ENCODE measurements around the gene ABCB1.
A peak's percentile ranks its signal among the peaks of the same experiment; 100 is the strongest.

The ABCB1 gene

DNA sequence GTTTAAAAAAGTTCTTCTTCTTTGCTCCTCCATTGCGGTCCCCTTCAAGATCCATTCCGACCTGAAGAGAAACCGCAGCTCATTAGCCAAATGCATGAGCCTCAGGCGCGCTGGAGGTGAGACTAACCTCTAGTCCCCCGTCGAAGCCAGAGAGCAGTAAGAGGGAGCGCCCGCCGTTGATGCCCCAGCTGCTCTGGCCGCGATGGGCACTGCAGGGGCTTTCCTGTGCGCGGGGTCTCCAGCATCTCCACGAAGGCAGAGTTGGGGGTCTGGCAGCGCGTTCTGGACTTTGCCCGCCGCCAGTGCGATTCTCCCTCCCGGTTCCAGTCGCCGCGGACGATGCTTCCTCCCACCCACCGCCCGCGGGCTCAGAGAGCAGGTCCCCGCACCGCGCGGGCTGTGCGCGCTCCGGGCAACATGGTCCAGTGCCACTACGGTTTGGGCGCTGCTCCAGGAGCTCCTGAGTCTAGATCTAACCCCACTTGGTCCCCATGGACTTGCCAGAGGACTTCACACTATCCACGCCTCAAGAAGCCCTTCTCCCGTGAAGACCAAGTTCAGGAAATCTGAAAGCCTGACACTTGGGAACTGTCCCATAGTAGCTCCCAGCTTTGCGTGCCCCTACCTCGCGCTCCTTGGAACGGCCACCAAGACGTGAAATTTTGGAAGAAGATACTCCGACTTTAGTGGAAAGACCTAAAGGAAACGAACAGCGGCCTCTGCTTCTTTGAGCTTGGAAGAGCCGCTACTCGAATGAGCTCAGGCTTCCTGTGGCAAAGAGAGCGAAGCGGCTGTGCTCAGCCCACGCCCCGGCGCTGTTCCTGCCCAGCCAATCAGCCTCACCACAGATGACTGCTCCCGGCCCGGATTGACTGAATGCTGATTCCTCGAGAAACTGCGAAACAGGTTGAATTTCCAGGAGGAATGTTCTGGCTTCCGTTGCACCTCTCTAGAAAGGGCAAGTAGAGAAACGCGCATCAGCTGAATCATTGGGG lies at the start of gene ABCB1:
ABCB1 (minus strand) TSS at position 755 of the 995 bp plus-strand sequence; CDS start at position 55, 700 bp downstream.
- DNase-seq = no peak

DNA sequence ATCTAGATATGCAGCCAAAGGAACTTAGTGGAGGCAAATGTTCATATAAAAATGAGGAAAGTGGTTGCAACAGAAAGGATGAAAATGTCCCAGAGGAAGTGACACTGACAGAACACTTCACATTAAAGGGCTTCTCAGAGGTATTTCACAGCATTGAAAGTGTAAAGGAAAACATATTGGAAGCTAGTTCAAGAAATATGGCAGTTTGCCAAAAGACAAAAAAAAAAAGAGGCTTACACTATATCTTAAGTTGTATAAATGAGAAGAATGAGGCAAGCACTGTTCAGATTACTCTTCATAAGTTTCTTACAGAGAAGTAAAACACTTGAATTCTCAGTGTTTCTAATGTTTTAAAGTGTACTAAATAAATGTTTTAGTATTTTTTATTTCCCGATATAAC lies 47.6 kb upstream of the ABCB1 start:
- no peak for DNase-seq

DNA sequence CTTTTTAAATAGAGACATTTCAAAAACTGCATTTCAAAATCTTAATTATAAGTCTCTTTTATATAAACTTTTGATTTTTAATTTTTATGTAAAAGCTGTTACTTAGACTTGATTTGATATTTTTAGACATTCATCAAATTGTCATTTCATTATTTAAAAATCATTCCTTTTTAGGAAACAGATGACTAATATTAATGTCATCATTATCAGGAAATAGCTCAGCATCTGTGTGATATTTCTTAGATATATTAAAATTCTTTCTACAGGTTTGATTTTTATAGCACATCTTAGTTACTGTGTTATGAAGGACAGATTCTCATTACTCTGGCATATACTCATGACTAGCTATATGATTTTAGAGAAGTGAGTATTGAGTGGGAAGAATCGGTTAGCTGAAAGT lies 44.8 kb upstream of the ABCB1 start:
- no peak for DNase-seq

DNA sequence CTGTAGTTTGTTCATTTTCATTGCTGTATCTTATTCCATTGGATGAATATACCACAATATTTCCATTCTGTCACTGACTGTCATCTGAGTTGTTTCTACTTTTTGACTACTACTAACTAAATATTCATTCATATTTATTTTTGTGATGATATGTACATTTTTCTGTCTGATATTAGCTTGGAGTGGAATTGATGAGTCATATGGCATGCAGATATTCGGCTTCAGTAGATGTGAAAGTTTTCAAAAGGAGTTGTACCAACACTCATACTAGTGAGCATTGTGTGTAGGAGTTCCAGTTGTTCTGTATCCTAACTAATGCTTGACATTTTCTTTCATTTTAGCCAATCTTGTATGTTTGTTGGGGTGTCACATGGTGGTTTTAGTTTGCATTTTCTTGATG lies 35.2 kb upstream of the ABCB1 start:
- no peak for DNase-seq

DNA sequence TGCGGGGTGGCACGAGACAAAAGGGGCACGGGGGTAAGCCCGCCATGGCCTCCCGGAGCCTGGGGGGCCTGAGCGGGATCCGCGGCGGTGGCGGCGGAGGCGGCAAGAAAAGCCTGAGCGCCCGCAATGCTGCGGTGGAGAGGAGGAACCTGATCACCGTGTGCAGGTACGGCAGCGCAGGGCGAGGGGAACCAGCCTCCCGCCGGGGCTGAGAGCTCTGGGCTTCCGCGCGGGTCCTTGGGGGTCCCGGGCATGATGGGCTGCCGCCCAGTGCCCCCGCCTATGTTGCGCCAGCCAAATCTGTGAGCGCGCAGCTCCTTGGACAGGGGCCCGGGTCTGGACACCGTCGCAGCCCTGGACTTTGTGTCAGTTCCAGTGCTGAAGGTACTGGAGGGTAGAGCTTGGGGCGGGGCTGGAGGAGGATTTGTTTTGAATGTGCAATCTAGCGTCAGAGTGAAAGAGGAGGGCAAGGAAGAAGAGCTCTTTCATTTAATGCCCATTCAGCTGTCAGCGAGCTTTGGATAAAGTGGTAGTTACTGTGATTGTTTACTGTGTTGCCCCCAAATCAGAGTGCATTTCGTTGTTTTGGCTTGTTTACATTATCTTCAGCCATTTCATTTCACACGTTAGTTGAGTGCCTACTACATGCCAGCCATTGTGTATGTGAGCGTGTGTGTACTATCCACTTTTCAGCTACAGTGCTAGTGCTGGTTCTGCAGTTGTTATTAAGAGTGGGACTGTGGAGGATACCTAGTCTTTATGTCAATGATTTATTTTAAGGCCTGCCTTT lies 28.3 kb upstream of the ABCB1 start:
- DNase-seq = peak; percentile 61 to 87

DNA sequence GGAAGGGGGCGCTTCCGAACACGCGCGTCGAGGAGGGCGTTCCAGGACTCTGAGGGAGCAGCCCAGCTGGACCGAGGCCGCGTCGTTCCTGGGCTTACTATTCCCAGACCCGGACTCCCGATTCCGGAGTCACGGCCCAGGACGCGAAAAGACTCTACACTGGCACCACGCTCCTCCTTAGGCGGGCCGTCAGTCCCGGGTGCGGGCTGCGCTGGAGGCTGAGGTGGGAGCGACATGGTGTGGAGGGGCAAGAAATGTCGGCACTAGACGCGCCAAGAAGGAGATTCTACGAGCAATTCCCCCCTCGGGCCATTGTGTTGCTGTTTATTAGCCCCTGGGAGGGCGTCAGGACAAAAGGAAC lies 26.9 kb upstream of the ABCB1 start:
- DNase-seq = peak in 1 of 2 experiments; percentile 80

DNA sequence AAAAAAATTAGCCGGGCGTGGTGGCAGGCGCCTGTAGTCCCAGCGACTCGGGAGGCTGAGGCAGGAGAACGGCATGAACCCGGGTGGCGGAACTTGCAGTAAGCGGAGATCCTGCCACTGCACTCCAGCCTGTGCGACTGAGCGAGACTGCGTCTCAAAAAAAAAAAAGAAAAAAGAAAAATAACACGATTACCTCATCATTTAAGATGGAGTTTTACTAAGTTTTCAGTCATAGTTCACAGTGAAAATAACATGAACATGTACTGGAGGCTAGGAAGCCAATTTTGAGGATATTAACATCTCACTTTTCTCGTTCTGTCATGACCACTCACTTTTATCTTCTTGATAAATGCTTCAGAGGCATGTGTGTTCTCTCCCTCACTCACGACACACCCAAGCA lies 24.4 kb upstream of the ABCB1 start:
- DNase-seq = no peak

DNA sequence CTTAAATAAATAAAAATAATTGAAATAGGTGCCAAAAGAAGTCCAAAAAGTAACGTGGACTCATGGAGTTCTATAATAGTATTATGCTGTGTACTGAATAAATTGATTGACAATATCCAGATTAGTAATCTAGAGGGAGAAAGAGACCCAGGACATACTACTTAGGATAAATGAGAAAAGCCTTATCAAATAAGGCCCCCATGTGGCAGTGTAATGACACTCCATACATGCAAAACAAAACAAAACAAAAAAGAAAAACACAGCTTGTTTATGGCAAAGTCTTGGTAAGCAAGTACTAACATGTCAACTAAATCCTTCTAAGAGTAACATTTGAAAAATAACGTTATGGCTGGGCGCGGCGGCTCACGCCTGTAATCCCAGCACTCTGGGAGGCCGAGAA lies 23.9 kb upstream of the ABCB1 start:
- DNase-seq = peak in 1 of 2 experiments; percentile 21

DNA sequence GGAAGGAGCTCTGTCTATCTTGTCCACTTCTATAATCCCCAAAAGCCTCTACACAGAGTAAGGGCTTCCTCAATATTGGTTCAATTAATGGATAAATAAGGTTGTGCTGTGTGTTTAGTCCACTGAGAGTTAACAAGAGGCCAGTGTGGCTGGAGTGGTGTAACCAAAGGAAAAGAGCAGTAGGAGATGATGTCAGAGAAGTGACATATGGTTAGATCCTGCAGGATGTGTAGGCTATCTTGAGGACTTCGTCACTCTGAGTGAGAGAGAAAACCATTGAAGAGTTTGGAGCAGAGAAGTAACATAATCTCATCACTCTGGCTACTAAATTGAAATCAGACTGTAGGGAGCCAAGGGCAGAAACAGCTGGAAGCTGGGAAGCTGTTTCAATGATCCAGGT lies 14.5 kb upstream of the ABCB1 start:
- no peak for DNase-seq

DNA sequence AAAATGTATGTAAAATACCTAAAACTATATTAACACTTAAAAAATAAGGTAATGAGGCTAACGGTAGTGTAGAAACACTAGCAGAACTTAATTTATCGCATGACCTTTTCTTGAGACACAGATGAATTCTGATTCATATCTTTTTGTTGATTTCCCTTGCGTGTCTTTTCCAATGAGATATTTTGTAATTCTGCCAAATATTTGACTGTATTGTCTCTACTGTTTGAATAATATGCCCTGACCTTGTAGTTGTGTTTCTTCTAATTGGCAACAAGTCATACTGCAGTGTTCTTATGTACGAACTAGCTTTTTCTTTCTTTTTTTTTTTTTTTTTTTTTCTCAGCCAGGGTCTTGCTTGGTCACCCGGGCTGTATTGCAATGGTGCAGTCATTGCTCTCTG lies 9.2 kb upstream of the ABCB1 start:
- no peak for DNase-seq

DNA sequence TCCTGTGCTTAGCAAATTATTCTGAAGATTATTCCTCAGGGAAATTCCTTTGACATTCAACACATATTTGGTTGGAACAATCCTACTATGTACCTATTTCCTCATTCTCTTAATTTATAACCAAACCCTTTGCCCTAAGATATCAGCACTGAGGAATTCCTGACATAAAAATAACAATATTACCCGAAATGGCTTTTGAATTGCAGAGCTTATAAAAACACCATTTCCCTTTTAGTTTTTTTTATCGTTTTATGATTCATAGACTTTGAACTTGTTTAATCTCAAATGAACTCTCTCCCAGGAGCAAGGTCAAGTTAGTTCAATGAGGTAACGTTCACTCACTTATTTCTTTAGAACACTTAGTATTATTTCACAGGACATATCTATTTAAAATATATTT lies 7.7 kb upstream of the ABCB1 start:
- DNase-seq = no peak

DNA sequence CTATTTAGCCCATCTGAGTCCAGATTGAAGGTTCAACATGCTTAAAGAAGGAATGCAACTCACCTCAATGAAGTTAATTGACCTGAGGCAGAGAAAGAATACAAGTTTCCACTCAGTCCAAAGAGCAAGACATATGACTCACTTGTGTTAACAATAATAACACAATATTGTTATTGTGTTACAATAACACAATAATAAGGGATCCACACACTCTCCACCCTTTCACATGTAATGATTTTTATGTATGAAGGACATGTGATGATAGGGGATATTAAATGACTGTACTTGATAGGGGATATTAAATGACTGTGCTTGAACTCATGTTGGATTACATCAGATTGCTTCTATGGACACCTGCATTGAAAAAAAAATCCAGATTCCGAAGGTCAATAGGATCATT lies 3.6 kb upstream of the ABCB1 start:
- DNase-seq = no peak

DNA sequence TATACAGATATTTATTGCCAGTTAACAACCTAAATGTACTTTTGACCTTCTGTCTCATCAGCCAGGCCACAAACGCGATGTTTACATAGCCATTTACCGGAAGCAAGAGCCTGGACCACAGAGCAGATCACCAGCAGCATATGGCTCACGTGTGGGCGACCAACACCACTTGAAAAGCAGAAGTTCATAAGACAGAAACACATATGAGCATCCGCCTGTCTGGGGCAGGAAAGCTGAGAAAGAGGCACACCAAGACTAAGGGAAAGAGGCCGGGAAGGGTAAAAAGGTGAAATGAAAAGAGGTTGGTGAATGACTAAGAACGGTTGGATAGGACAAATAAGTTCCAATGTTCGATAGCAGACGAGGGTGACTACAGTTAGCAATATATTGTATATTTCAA lies 1.3 kb downstream of the ABCB1 start:
- DNase-seq = no peak

DNA sequence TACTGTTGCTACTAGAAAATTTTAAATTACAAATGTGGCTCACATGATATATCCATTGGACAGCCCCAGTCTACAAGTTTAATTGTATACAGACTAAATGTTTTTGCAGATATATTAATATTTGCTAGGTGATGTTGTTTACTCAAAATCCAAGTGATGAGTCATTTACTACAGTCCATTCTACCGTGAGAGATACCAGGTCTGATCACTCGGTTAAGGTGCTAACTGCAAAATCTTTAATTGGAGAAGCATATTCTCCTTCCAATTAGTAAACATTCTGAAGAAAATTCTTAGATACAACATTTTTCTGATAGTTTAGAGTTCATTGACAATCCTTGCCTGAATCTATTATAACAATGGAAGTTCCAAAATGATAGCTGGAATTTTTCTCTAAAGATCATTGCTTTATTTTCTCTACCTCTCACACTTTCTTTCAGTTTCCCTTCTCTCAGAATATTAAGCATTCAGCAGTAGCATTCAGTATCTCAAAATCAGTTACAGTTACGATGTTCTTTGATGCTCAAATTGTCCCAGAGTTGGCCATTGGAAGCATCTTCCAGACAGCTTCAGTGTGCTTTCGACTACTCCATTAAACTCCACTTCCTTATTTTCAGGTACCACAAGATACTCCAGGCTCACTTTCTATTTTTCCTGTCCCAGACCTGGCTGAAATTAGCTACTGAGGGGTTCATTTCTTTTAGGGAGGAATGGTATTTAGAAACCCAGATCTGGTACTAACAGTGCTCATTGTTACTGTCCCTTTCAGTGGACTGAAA lies 2.3 kb downstream of the ABCB1 start:
- DNase-seq = no peak

DNA sequence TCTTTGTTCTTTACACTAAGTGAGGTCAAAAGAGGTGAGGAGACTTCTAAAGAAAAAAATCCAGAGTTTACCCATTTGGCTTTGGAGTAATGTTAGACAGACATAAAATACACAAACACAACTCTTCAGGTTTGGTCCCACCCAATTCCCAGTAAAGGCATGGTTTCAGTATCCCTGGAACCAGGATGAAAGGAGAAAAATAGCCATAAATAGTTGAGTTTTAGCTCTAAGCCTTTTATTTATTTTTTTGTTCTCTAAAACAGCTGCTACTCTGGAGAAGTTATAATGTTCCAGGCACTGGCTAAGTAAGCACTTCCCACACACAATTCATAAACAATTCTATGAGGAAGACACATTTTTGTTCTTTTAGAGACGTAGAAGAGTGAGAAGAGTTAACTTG lies 4.0 kb downstream of the ABCB1 start:
- DNase-seq = no peak

DNA sequence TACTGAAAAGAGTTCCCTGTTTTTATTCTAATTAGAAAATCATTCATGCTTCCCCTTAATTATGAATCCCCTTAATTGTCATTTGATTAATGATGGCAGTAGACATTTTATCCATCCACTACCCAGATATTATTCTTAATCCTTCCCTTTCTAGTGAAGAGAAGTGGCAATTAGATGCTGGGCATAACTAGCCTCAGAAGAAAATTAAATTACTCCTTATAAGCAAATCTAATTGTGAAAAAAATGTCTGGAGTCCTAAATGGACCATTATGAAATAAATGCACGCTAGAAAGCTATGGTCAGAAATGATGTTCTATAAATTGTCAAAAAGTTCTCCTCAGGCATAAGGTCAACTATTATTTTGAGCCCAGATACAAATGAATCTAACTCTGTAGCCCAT lies 4.5 kb downstream of the ABCB1 start:
- DNase-seq = no peak

DNA sequence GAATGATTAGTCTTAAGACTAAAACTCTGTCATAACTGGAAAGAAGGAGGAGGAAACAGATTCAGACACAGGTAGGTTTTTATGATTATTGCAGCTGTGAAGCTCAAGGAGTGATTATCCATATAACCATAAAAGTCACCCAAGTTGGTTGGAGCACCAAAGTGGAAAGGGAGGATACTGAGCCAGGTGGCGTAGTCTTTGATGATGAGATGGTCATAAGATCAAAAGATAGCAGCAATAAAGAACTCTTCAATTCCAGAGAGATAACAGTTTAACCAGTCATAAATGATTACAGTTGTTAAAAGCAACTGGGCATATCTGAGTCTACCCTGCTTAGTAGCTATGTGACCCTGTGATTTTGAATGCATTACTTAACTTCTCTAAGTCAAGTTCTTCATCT lies 8.4 kb downstream of the ABCB1 start:
- no peak for DNase-seq

DNA sequence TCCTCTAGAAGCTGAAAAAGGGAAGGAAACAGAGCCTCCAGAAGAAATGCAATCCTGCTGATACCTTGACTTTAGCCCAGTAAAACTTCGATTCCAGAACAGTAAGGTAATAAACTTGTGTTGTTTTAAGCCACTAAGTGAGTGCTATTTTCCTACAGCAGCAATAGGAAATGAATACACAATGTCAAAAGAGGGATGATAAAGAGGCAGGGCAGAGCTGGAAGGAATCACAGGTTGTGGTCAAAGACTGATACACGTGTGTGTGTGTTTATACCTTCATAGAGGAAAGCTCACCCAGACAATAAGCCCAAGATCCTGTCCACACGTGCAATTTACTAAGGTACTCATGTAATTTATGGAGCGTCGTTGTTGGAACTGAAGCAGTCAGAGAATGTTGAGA lies 9.5 kb downstream of the ABCB1 start:
- DNase-seq = no peak

DNA sequence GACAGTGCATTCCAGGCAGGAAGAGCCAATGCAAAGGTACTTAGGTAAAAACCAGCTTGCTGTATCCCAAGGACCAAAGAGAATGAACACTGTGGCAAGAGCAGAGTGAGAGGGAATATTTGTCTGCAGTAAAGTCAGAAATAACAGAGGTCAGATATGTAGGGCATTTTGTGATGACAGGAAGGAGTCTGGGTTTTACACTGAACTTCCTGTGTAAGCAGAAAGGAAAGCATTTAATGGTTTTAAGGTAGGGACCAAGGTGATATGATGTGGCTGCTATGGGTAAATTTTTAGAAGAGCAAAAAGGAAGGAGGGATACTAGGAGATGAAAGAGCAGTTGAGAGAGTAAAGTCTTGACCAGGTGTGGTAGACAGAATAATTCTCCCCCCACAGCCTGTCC lies 10.1 kb downstream of the ABCB1 start:
- DNase-seq = no peak

DNA sequence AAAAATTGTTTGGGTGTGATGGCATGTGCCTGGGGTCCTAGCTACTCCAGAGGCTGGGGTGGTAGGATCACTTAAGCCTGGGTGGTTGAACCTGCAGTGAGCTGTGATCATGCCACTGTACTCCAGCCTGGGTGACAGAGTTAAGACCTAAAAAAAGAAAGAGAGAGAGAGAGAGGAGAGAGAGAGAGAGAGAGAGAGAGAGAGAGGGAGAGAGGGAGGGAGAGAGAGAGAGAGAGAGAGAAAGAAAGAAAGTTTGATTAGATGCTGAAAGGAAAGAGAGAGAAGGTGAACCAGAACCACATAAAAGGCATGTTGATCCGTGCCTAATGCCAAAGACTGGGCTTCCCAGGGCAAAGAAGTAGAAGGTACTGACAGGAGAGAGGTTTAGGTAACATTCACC lies 11.1 kb downstream of the ABCB1 start:
- DNase-seq = no peak

DNA sequence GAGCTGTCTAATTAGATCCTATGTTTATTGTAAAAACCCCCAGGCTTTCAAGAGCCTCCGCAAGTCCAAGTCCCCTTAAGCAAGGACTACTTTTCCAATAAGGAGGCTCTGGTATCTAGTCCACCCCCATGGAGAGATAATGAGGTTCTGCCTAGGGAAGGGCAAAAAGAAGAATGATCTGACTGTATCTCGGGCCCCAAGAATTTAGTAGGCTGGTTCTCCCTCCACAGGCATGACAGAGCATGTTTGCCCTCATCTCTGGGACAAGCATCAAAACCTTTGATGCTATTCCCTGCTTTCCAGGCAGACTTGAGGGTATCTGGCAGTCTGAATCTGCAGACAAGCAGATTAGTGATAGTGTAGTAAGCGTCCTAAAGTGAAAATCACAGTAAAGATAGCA lies 19.0 kb downstream of the ABCB1 start:
- no peak for DNase-seq

DNA sequence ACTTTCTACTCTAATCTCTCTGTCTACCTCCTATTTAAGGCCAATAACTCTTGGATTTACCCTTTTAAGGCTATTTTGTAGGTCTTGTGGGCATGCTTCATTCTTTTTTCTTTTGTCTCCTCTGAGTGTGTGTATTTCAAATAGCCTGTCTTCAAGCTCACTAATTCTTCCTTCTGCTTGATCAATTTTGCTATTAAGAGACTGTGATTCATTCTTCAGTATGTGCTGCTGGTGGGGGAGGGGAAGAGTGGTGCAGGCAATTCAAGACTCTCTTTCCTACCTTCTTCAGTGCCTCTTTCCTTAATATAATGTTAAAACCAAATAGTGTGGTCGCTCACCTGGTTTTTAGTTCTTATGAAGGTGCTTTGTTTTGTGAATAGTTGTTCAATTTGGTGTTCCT lies 20.0 kb downstream of the ABCB1 start:
- no peak for DNase-seq

DNA sequence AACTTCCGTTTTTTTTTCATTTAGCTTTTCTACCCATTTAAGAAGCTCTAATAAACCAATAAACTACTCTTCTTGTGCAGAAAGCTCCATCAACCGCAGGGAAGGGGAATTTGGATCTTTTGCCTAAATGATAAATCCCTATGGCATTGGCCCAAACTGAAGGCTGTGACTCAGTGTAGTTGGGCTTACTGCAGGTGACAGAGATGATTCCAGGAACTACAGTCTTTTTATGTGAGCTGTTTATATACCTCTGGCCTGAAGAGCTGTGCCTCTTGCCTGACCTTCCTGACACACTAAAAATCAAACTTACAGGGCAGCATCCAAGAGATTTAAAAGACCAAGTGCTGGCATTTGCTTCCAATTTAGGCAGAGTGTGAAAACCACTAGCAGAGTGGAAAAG lies 25.2 kb downstream of the ABCB1 start:
- DNase-seq = no peak
